ENCODE results near the gene MPP4.
"Not testable (repeated sequence)": the region's sequence is repeated elsewhere in the genome, so short reads cannot be mapped to it uniquely, and the experiment has no call there.

Gene MPP4

GRCh38 chr2:201671205-201671604 is 27.2 kb downstream of the MPP4 start:
- DNase-seq: not testable (repeated sequence)

DNA sequence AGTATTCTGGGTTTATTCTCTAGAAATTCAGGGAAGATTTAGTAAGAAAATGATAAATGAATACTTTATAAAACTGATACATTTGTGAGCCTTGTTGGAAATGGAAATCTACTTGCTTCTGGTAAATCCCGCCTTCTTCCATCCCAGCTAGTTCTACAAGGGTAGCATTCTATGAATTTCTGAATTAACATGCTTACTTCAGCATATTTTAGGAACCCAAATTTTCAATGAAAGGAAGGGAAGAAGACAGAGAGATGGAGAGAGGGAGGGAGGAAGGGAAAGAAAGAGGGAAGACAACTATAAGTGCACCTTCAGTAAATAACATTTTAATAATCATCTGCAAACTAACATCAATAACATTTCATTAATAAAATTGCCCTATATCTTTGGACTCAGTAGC is 28.6 kb downstream of the MPP4 start:
- DNase-seq: no peak

DNA sequence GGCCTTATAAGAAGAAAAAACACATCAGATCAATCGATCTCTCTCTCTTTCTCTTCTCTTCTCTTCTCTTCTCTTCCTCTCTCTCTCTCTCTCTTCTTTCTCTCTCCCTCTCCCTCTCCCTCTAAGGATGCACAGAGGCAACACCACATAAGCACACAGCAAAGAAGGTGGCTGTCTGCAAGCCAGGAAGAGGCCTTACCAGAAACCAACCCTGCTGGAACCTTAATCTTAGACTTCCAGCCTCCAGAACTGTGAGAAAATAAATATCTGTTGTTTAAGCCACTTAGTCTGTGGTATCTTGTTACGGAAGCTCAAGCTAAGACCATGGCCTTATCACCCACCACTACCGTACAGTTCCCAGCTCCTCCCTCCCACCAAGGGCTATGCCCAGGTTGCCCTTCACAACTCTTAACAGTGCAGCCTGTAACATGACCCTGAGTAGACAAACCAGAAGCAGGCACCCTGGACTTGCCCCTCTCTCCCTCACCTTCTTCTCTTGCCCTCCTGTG is 30.0 kb downstream of the MPP4 start:
- no peak for DNase-seq

DNA sequence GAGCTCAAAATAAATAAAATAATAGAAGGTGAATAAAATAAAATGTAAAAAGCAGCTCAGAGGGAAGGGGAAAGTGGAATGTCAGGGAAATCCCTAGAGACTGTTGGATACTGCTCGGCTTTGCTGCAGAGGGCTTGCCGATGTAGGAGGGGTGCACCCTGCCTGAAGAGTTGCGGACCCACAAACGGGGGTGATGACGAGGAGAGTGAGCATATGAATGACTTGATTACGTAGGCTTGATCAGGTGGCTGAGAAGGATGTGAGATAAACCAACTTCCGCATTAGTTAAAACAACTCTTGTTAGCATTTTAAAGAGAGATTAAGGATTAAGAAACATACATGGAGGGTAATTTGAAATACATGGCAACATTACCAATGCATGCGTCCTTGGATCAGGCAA is 34.1 kb downstream of the MPP4 start:
- no peak for DNase-seq

DNA sequence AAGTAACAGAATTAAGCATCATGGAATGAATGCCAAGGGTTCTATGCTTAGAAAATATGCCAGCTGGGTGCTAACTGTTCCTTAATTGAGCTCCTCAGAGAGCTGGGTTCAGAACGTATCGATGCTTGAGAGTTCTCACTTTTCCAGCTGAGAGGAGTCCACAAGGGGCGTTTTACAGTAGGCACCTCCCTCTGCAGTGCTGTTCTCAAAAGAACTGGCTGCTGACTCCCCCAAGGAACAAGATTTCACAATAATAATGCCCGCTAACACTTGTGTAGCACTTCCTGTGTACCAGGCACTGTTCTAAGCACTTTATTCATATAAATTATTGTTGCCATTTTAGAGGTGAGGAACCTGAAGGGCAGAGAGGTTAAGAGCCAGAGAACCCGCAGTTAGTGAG is 37.1 kb downstream of the MPP4 start:
- DNase-seq: no peak

GRCh38 chr2:201660293-201660895 is 38.0 kb downstream of the MPP4 start:
- DNase-seq: no peak

GRCh38 chr2:201656740-201657139 is 41.7 kb downstream of the MPP4 start:
- DNase-seq: no peak

DNA sequence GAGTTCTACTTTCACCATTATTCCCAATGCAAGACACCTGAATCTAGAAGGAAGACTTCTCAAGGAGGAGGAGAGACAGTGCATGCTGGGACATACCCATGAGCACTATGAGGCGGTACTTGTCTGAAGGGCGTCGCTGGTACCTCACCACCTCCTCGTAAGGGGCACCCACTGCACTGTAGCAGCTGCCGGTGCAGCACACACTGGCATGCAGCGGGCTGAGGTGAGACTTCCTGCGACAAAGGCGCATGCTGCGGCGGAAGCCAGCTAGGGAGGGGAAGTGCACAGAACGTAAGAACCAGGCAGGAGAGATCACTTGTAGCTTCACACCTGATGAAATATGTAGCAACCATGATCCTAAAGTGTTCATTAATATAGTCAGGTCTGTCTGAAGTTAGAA is 42.3 kb downstream of the MPP4 start:
- no peak for DNase-seq

- no peak for DNase-seq
Observed at GRCh38 chr2:201654616-201655384, 43.6 kb downstream of the MPP4 start.

DNA sequence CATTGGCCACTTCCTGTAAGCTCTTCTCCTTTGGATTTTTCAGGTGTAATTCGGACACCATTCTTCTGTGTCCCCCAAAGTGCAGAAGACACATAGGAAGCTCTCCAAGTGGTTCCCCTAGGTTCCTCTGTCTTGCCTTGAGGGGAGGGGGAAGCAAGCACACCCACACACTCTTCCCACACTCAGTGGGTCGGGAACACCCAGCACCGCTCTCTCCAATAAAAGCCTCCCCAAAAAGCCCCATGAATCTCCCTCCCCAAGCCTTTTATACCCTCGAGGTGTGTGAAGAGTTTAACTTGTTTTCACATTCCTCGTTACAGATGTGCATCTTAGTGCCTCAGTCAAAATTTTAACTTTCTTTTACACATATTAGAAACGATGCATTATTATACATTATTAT is 45.2 kb downstream of the MPP4 start:
- no peak for DNase-seq

GRCh38 chr2:201649442-201649841 is 49.0 kb downstream of the MPP4 start:
- DNase-seq: no peak

DNA sequence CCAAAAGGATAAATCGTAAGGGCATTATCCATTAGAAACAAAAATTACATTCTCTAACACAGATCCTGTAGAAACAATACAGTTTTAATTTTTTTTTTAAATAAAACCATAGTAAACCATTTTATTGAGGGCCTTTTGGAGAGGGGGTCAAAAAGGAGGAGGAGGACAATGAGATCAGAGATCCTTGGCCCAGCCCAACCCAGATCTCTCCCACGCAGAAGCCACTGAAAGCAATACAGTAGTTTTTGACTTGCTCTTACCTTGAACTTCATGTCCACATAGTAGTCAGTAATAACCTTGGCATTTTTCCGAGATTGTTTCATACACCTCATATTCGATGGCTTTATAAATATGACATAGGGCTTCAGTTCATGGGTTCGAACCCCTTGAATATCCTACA is 51.0 kb downstream of the MPP4 start:
- DNase-seq: no peak

GRCh38 chr2:201644001-201644400 is 54.4 kb downstream of the MPP4 start:
- no peak for DNase-seq

DNA sequence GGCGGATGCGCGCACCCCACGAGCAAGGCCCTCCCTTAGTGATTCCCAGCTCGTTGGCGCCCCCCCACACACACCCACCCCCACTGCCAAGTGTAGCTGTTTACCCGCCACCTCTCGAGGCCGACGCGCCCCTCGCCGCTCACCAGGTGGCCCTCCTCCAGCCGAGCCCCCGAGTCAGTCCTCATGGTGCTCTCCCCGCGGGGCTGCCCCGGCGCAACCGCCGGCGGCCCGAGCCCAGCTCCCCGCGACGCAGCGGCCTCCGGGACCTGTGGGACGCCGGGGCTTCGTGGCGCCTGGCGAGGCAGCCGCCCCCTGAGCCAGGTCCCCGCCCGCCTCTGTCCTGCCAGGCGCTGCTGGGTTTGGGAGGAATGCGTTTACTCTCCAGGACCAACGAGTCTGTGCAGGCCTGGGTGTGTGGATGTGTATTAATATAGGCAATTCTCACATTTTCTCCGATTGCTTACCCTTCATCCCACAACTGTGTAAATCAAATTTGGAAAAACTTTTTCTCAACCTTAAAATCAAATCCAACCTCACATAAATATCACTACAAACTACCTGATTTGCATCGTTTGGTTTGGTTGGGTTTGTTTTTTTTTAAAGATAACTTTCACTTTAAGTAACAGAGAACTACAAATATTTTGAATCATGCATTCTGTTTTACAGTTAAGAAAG is 55.1 kb downstream of the MPP4 start, which contains the start of gene TMEM237:
TMEM237 (minus strand) TSS at position 288 of the 675 bp plus-strand sequence; CDS start at position 185, 103 bp downstream.
- no peak for DNase-seq

DNA sequence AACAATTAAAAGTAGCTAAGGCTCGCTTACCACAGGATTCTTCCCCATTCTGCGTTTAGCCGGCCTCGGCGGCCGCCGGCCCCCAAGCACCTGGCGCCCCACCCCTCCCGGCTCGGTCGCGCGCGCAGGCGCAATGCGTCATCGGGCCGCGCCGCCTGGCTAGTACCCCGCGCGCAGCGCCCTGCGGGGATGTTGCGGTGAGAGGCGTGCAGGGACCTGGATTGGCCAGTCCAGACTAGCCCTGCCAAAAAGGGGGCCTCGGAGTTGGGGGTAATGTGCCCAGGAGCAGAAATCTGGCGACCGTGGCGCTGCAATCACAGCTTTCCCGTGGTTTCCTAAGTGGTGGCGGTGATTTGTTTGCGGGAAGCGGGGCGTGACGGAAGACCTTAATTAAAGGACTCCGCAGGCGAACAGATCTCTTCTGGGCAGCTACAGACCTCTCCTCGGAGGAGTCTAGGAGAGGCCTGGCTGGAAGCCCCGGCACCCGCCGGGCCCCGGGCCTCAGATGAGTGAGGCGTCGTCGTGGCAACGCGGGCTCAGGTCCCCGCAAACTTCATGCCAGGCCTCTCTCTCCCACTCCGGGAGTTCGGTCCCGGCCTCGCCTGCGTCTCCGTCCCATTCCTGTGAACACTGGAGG is 55.7 kb downstream of the MPP4 start:
- peak; percentile 77 for DNase-seq

DNA sequence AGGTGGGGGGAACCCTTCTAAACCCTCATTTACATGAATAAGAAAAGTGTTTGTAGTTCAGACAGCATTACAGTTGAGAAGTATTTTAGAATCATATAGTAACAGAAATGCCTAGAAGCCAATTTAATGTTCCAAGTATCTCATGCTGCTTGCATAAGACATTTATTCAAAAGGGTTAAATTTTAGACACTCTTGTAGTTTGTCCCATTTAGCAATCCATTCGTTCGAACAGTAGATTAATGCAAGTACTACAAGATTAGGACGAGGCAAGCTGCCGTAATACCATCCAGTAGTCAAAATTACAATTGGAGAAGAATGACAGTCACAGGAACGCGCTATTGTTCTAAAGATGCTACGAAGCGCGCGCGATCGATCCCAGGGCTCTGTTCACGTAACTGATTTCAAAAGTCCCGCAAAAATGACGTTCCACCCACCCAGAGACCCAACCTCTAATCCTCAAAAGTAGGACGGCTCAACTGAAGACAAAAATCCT is 56.3 kb downstream of the MPP4 start:
- DNase-seq: peak; percentile 77

DNA sequence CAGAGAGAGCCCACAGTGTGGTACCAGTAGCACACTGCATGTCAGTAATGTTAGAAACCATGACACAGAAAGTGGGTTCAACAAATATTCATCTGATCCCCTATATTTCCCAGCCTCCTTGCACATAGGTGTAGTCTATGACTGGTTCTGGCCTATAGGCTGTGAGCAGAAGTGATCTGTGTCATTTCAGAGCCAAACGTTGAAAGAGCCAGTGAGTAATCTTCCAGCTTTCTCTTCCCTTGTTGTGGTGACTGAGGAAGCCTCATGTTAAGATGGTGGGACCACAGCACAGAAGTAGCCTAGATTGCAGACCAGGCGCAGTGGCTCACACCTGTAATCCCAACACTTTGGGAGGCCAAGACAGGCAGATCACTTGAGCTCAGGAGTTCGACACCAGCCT is 59.2 kb downstream of the MPP4 start:
- no peak for DNase-seq

GRCh38 chr2:201638326-201638725 is 60.1 kb downstream of the MPP4 start:
- no peak for DNase-seq

DNA sequence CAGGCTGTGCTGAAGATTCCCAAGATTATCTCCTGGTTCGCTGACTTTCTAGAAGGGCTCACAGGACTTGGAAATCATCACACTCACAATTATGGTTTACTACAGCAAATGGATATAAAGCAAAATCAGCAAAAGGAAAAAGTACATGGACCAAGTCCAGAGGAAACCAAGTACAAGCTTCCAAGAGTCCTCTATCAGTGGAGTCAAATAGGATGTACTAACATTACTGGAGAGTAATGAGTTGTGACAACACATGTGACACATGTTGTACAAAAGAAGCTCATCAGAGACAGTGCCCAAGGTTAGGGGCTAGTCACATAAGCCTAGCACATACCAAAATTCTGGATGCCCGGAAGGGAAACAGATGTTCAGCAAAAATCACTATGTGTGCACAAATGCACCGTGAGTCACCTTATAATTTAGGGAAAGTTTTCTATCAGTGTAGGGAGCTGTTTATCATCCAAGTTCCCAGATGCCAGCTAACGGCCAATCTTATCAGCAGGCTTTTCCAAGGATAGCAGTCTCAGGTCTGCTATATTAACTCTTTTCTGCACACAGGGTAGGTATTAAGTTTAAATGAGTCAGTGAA is 64.7 kb downstream of the MPP4 start:
- DNase-seq: no peak

DNA sequence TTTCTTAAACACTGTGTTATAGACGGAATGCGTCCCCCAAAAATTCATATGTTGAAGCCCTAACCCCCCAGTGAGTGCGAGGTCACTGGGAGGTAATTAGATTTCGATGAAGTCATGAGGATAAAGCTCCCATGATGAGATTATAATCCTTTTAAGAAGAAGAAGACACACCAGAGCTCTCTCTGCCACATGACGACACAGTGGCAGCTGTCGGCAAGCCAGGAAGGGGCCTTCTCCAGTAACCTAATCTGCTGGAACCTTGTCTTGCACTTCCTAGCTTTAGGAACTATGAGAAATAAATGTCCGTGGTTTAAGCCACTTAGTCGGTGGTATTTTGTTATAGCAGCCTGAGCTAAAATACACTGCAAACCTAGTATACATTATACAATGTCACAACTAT is 67.4 kb downstream of the MPP4 start:
- no peak for DNase-seq

GRCh38 chr2:201630577-201630976 is 67.9 kb downstream of the MPP4 start:
- DNase-seq: no peak

GRCh38 chr2:201628545-201628944 is 69.9 kb downstream of the MPP4 start:
- no peak for DNase-seq

Measured in NCI-H526 treated with DMSO at 0.1 percent for 48 hours (cell line).